Testis (tissue), 2 donors: ENCODE measurements around the gene MT1F.

ENCODE experiments used
- CTCF ChIP-seq, 3 experiments: fragments of 450-650 bp in 2 of 3; fragments of 200-600 bp in 1 of 3; sonication (generic) in 1 of 3; IDR thresholded peaks; one replicate each; pipeline ENCODE4 v1.5.1; 2016 to 2019; ENCODE audit warnings: antibody characterized with exemption in 3 of 3, mild to moderate bottlenecking in 2 of 3, moderate library complexity in 1 of 3
- POLR2A ChIP-seq: fragments of 450-650 bp; IDR thresholded peaks from one replicate; pipeline ENCODE4 v1.6.1; 2017; ENCODE audit warnings: antibody characterized with exemption, mild to moderate bottlenecking, moderate library complexity

- no peak for TF ChIP-seq CTCF (IDR thresholded peaks at IDR 0.05)
- TF ChIP-seq POLR2A = no peak
These were observed 31.7 kb upstream of the MT1F start for GRCh38 chr16:56625943-56626654.
